ENCODE data around the gene RGS7BP.

Gene RGS7BP
- long read RNA-seq: 0 reads

GRCh38 chr5:64505769-64506566, at the start of gene RGS7BP:
Gene RGS7BP, plus strand, starts transcription at chr5:64506015. Its CDS starts 610 bp downstream, at chr5:64506625.
- TF ChIP-seq REST (IDR thresholded peaks at IDR 0.05; ENCODE audit: insufficient replicate concordance, low read depth): no peak
- no peak for DNase-seq (ENCODE audit: low read depth in 1 of 2, low spot score in 1 of 2)
- Histone ChIP-seq H3K4me3 (replicated peaks; ENCODE audit: insufficient read depth, low read length) (no peak within 1 kb of the TSS), H3K27ac (replicated peaks) (no peak within 1 kb of the TSS), H3K27me3 (ENCODE audit: insufficient read depth, poor library complexity, severe bottlenecking) (no peaks in the 10 kb centered on the region)

GRCh38 chr5:64457846-64458245, 48.0 kb upstream of the RGS7BP start:
- DNase-seq (ENCODE audit: low read depth in 1 of 2, low spot score in 1 of 2): no peak
- H3K27me3 ChIP-seq (ENCODE audit: insufficient read depth, poor library complexity, severe bottlenecking): no peaks in the 10 kb centered on the region
- TF ChIP-seq GABPA (IDR thresholded peaks at IDR 0.05; ENCODE audit: low read depth): no peak
- TF ChIP-seq CTCF (IDR thresholded peaks at IDR 0.05; ENCODE audit: insufficient read depth, low read length): no peak
- TF ChIP-seq SPI1 (IDR thresholded peaks at IDR 0.05; ENCODE audit: borderline replicate concordance, low read depth): no peak
- no peak for TF ChIP-seq REST (IDR thresholded peaks at IDR 0.05; ENCODE audit: insufficient replicate concordance, low read depth)
- no peak for TF ChIP-seq POLR2AphosphoS5 (IDR thresholded peaks at IDR 0.05; ENCODE audit: low read depth)
- no peak overlapping the region for H3K4me3 ChIP-seq (replicated peaks; ENCODE audit: insufficient read depth, low read length)
- H3K27ac ChIP-seq (replicated peaks): no peak overlapping the region

- no peak overlapping the region for H3K4me3 ChIP-seq (replicated peaks; ENCODE audit: insufficient read depth, low read length)
- DNase-seq (ENCODE audit: low read depth in 1 of 2, low spot score in 1 of 2): no peak
- H3K27ac ChIP-seq (replicated peaks): no peak overlapping the region
- no peak for TF ChIP-seq CTCF (IDR thresholded peaks at IDR 0.05; ENCODE audit: insufficient read depth, low read length)
- no peak for TF ChIP-seq GABPA (IDR thresholded peaks at IDR 0.05; ENCODE audit: low read depth)
- no peak for TF ChIP-seq POLR2AphosphoS5 (IDR thresholded peaks at IDR 0.05; ENCODE audit: low read depth)
- TF ChIP-seq SPI1 (IDR thresholded peaks at IDR 0.05; ENCODE audit: borderline replicate concordance, low read depth): no peak
- TF ChIP-seq REST (IDR thresholded peaks at IDR 0.05; ENCODE audit: insufficient replicate concordance, low read depth): no peak
- no peaks in the 10 kb centered on the region for H3K27me3 ChIP-seq (ENCODE audit: insufficient read depth, poor library complexity, severe bottlenecking)
Observed at GRCh38 chr5:64458948-64459347, 46.9 kb upstream of the RGS7BP start.
